H9 (cell line): Measurements from ENCODE around the gene NHLRC4. TPM values are rescaled to one million over a fixed set of nuclear protein-coding genes. Genes with fewer than 3 reads are reported as not detected.

Experiments used
- DNase-seq: peaks from one replicate; pipeline ENCODE4 v3.0.0-alpha.2; 2017
- H2AFZ ChIP-seq: one replicate; pipeline ENCODE4 v1.6.1; 2013; ENCODE audit warnings: mild to moderate bottlenecking, low read length, control low read depth, moderate library complexity
- H2AK5ac ChIP-seq: 2 replicates; pipeline ENCODE4 v1.6.1; 2013; ENCODE audit warnings: low read length, control low read depth, mixed read lengths; ENCODE audit not compliant: insufficient read length
- H2BK120ac ChIP-seq: one replicate; pipeline ENCODE4 v1.6.1; 2013; ENCODE audit warnings: low read depth, mild to moderate bottlenecking, low read length, control low read depth, inconsistent platforms; ENCODE audit not compliant: poor library complexity, severe bottlenecking
- H2BK12ac ChIP-seq: 2 replicates; pipeline ENCODE4 v1.6.1; 2013; ENCODE audit warnings: low read length, control low read depth, mixed read lengths, low read depth; ENCODE audit not compliant: insufficient read length
- H2BK15ac ChIP-seq: 2 replicates; pipeline ENCODE4 v1.6.1; 2013; ENCODE audit warnings: low read depth, low read length, control low read depth
- H2BK20ac ChIP-seq: one replicate; pipeline ENCODE4 v1.6.1; 2013; ENCODE audit warnings: low read depth, mild to moderate bottlenecking, low read length, control low read depth, inconsistent platforms; ENCODE audit not compliant: poor library complexity, severe bottlenecking
- H2BK5ac ChIP-seq: 2 replicates; pipeline ENCODE4 v1.6.1; 2013; ENCODE audit warnings: low read length, control low read depth, mixed read lengths; ENCODE audit not compliant: insufficient read length
- H3K14ac ChIP-seq: 2 replicates; pipeline ENCODE4 v1.6.1; 2013; ENCODE audit warnings: low read length, control low read depth; ENCODE audit not compliant: insufficient read depth
- H3K18ac ChIP-seq: 2 replicates; pipeline ENCODE4 v1.6.1; 2013; ENCODE audit warnings: low read depth, mild to moderate bottlenecking, mixed read lengths, low read length, control low read depth; ENCODE audit not compliant: insufficient read length
- H3K23ac ChIP-seq: 2 replicates; pipeline ENCODE4 v1.6.1; 2013; ENCODE audit warnings: low read length, control low read depth, mixed read lengths, low read depth; ENCODE audit not compliant: insufficient read length
- H3K23me2 ChIP-seq: 2 replicates; pipeline ENCODE4 v1.6.1; 2013; ENCODE audit warnings: low read depth, mild to moderate bottlenecking, mixed read lengths, low read length, control low read depth; ENCODE audit not compliant: insufficient read length, poor library complexity, severe bottlenecking
- H3K27ac ChIP-seq: 2 replicates; pipeline ENCODE4 v1.5.1; 2013; ENCODE audit warnings: low read length, control low read depth, mixed read lengths, low read depth; ENCODE audit not compliant: insufficient read length
- H3K27me3 ChIP-seq: 2 replicates; pipeline ENCODE4 v1.6.1; 2013; ENCODE audit warnings: low read length, control low read depth, inconsistent platforms; ENCODE audit not compliant: insufficient read depth
- H3K4ac ChIP-seq: 2 replicates; pipeline ENCODE4 v1.6.1; 2013; ENCODE audit warnings: low read depth, mild to moderate bottlenecking, control low read depth, inconsistent platforms, low read length, moderate library complexity
- H3K4me1 ChIP-seq: 2 replicates; pipeline ENCODE4 v1.6.1; 2013; ENCODE audit warnings: low read length, control low read depth, inconsistent platforms; ENCODE audit not compliant: insufficient read depth
- H3K4me2 ChIP-seq: 2 replicates; pipeline ENCODE4 v1.6.1; 2013; ENCODE audit warnings: low read length, control low read depth, mixed read lengths; ENCODE audit not compliant: insufficient read length, insufficient read depth
- H3K56ac ChIP-seq: 2 replicates; pipeline ENCODE4 v1.6.1; 2013; ENCODE audit warnings: low read depth, mild to moderate bottlenecking, mixed read lengths, low read length, control low read depth; ENCODE audit not compliant: insufficient read length
- H3K79me1 ChIP-seq: 2 replicates; pipeline ENCODE4 v1.6.1; 2013; ENCODE audit warnings: low read depth, mild to moderate bottlenecking, moderate library complexity, low read length, control low read depth, inconsistent platforms; ENCODE audit not compliant: insufficient read depth, poor library complexity, severe bottlenecking
- H3K79me2 ChIP-seq: 2 replicates; pipeline ENCODE4 v1.6.1; 2013; ENCODE audit warnings: low read length, control low read depth, inconsistent platforms; ENCODE audit not compliant: insufficient read depth
- H3K9ac ChIP-seq: 2 replicates; pipeline ENCODE4 v1.6.1; 2013; ENCODE audit warnings: low read length, control low read depth, mixed read lengths; ENCODE audit not compliant: insufficient read length; ENCODE audit errors: extremely low read depth
- H3K9me3 ChIP-seq: one replicate; pipeline ENCODE4 v1.6.1; 2013; ENCODE audit warnings: low read depth, low read length, inconsistent platforms; ENCODE audit not compliant: control insufficient read depth
- H3T11ph ChIP-seq: one replicate; pipeline ENCODE4 v1.6.1; 2013; ENCODE audit warnings: mild to moderate bottlenecking, low read length, control low read depth, inconsistent platforms
- H4K20me1 ChIP-seq: one replicate; pipeline ENCODE4 v1.6.1; 2013; ENCODE audit not compliant: control insufficient read depth, insufficient read length, insufficient read depth
- H4K5ac ChIP-seq: 2 replicates; pipeline ENCODE4 v1.6.1; 2013; ENCODE audit warnings: low read depth, mild to moderate bottlenecking, mixed read lengths, low read length, control low read depth; ENCODE audit not compliant: insufficient read length
- H4K8ac ChIP-seq: replicated peaks from 2 replicates; pipeline ENCODE4 v1.6.1; 2013; ENCODE audit warnings: low read length, control low read depth, mixed read lengths, low read depth; ENCODE audit not compliant: insufficient read length
- H4K91ac ChIP-seq: 2 replicates; pipeline ENCODE4 v1.6.1; 2013; ENCODE audit warnings: low read depth, mild to moderate bottlenecking, moderate library complexity, mixed read lengths, low read length, control low read depth; ENCODE audit not compliant: insufficient read length
- H3K27ac Mint-ChIP-seq, 3 experiments: 2 replicates in 2 of 3; 3 replicates in 1 of 3; pipeline ENCODE4 v1.8.0; 2020 to 2021; ENCODE audit warnings: mixed read lengths in 3 of 3, mild to moderate bottlenecking in 1 of 3, moderate library complexity in 1 of 3
- H3K27me3 Mint-ChIP-seq: 2 replicates; pipeline ENCODE4 v1.8.0; 2021; ENCODE audit warnings: low read depth, mild to moderate bottlenecking, moderate library complexity, mixed read lengths
- H3K36me3 Mint-ChIP-seq, 3 experiments: 2 replicates in 2 of 3; 3 replicates in 1 of 3; pipeline ENCODE4 v1.8.0; 2020 to 2021; ENCODE audit warnings: low read depth in 3 of 3, mixed read lengths in 3 of 3; ENCODE audit not compliant: insufficient read depth in 1 of 3
- H3K4me1 Mint-ChIP-seq, 2 experiments: 2 replicates each; pipeline ENCODE4 v1.8.0; 2020; ENCODE audit warnings: mixed read lengths in 2 of 2
- H3K4me3 Mint-ChIP-seq, 2 experiments: 2 replicates in 1 of 2; 3 replicates in 1 of 2; pipeline ENCODE4 v1.8.0; 2020 to 2021; ENCODE audit warnings: mild to moderate bottlenecking in 2 of 2, mixed read lengths in 2 of 2, moderate library complexity in 1 of 2
- H3K9me3 Mint-ChIP-seq, 2 experiments: 2 replicates in 1 of 2; 3 replicates in 1 of 2; pipeline ENCODE4 v1.8.0; 2020; ENCODE audit warnings: mild to moderate bottlenecking in 2 of 2, mixed read lengths in 2 of 2, moderate library complexity in 1 of 2
- WGBS: extraction: QIAGEN DNeasy Blood & Tissue Kit; methylation state at CpG from one replicate; pipeline ENCODE4 v1.1.7; 2013; ENCODE audit warnings: missing lambda C conversion rate, low lambda C conversion rate, mixed read lengths; ENCODE audit not compliant: insufficient read length; ENCODE audit errors: extremely low coverage; 5-methylcytosine and 5-hydroxymethylcytosine counted together
- total RNA-seq: library from RNA; stranded (reverse); gene quantifications from 2 replicates; pipeline ENCODE4 v1.2.1, GENCODE V29; 2021
- TF ChIP-seq, protein P1 (sequence below): fragments of 200-600 bp; sonication (generic); conservative IDR thresholded peaks from 3 replicates; pipeline ENCODE4 v1.8.0; 2021; ENCODE audit warnings: antibody characterized with exemption, mild to moderate bottlenecking

NHLRC4 gene
- total RNA-seq, 1 experiment from 2014 or later = 0.42 TPM

DNA sequence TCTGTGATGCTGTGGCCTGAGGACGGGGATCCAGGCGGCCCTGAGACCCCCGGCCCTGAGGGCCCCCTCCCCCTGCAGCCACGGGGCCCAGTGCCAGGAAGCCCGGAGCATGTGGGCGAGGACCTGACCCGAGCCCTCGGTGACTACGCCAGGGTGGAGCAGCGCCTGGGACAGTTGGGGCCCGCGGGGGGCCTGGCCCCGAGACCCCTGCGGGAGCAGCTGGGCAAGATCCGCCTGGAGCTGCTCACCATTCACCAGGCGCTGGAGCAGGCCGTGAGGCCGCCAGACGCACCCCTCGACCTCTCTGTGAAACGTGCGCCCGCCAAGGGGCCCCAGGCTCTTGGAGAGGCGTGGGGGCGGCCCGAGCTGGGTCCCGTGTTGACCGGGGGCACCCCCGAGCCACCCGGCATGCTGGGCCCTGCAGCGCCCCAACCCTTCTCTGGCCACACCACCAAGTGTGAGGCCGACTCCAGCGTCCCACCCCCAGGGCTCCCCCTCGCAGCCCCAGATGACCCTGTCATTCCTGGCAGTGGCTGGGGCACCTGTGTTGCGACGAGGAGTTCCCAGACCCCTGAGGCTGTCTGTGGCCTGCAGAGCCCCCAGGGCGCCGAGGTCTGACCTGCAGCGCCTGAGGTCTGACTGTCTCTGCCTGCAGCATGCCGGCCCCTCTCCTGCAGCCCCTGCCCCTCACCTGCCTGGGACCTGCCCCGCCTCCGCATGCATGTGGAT lies 2.0 kb upstream of the NHLRC4 start:
- H3K79me1 ChIP-seq = no peaks in the 10 kb centered on the region
- H2BK15ac ChIP-seq = no peak overlapping the region
- no peak overlapping the region for H2BK120ac ChIP-seq
- no CpG with 5 or more reads among the region's 42 CpGs for WGBS
- no peak overlapping the region for H3K27ac Mint-ChIP-seq
- no peak overlapping the region for H3K4me2 ChIP-seq
- no peak for DNase-seq
- H3K27ac ChIP-seq = no peak overlapping the region
- peaks cover 5% of the 10 kb centered on the region for H3K23me2 ChIP-seq
- H3K27me3 Mint-ChIP-seq = peaks cover 22% of the 10 kb centered on the region
- H3T11ph ChIP-seq = no peak overlapping the region
- no peak overlapping the region for H4K5ac ChIP-seq
- H3K79me2 ChIP-seq = no peaks in the 10 kb centered on the region
- H3K27me3 ChIP-seq = no peaks in the 10 kb centered on the region; the same call in 1 of the 2 replicates
- H4K20me1 ChIP-seq = peaks cover 3% of the 10 kb centered on the region
- H3K23ac ChIP-seq = no peak overlapping the region
- no peak overlapping the region for H3K4ac ChIP-seq
- H2AK5ac ChIP-seq = no peak overlapping the region
- no peak overlapping the region for H3K18ac ChIP-seq
- H3K9me3 Mint-ChIP-seq = no peaks in the 10 kb centered on the region; a peak in 1 of 5 replicates
- no peak overlapping the region for H2BK5ac ChIP-seq
- no peak overlapping the region for H4K8ac ChIP-seq
- H2BK20ac ChIP-seq = no peak overlapping the region
- no peak overlapping the region for H4K91ac ChIP-seq
- H3K4me1 Mint-ChIP-seq = peaks cover 10 to 22% of the 10 kb centered on the region in 2 experiments
- H3K9ac ChIP-seq = no peak overlapping the region
- no peak overlapping the region for H3K56ac ChIP-seq
- H2AFZ ChIP-seq = no peak overlapping the region
- no peak overlapping the region for H2BK12ac ChIP-seq
- no peaks in the 10 kb centered on the region for H3K4me1 ChIP-seq
- H3K9me3 ChIP-seq = no peaks in the 10 kb centered on the region
- no peak overlapping the region for H3K14ac ChIP-seq
- H3K4me3 Mint-ChIP-seq = no peak overlapping the region
- TF ChIP-seq, protein P1, sequence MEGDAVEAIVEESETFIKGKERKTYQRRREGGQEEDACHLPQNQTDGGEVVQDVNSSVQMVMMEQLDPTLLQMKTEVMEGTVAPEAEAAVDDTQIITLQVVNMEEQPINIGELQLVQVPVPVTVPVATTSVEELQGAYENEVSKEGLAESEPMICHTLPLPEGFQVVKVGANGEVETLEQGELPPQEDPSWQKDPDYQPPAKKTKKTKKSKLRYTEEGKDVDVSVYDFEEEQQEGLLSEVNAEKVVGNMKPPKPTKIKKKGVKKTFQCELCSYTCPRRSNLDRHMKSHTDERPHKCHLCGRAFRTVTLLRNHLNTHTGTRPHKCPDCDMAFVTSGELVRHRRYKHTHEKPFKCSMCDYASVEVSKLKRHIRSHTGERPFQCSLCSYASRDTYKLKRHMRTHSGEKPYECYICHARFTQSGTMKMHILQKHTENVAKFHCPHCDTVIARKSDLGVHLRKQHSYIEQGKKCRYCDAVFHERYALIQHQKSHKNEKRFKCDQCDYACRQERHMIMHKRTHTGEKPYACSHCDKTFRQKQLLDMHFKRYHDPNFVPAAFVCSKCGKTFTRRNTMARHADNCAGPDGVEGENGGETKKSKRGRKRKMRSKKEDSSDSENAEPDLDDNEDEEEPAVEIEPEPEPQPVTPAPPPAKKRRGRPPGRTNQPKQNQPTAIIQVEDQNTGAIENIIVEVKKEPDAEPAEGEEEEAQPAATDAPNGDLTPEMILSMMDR = no peak
- H3K36me3 Mint-ChIP-seq = no peaks in the 10 kb centered on the region
